HL-60 (cell line): ENCODE data around the gene AOPEP.

Experiments used
- POLR2AphosphoS5 ChIP-seq: IDR thresholded peaks from 2 replicates; pipeline ENCODE4 v1.6.1; 2012; ENCODE audit warnings: low read depth
- SPI1 ChIP-seq: IDR thresholded peaks from 2 replicates; pipeline ENCODE4 v1.6.1; 2012; ENCODE audit warnings: low read depth, mild to moderate bottlenecking, borderline replicate concordance
- TF ChIP-seq, protein P1 (sequence below): IDR thresholded peaks from one replicate; pipeline ENCODE4 v1.5.1; 2011; ENCODE audit warnings: low read length, control low read depth, inconsistent platforms; ENCODE audit not compliant: insufficient read depth
- TF ChIP-seq, protein P2 (sequence below): IDR thresholded peaks from 2 replicates; pipeline ENCODE4 v1.6.1; 2012; ENCODE audit warnings: low read depth; ENCODE audit not compliant: insufficient replicate concordance

DNA sequence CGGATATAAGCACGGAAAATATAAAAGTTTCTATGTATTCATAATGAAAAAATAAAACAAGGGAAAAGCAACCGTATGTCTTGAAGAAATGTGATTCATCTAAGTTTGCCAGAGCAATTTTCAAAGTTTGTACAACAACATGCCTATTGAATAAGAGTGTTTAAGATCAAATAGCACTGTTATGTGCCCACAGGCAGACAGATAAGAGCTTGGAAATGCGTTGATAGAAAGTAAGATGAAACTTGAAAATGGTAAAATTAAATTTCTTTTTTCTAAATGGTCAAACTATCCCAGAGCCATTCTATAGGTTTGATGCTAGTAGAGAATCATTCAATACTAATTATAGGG is 401.7 kb downstream of the AOPEP start:
- TF ChIP-seq, protein P1, sequence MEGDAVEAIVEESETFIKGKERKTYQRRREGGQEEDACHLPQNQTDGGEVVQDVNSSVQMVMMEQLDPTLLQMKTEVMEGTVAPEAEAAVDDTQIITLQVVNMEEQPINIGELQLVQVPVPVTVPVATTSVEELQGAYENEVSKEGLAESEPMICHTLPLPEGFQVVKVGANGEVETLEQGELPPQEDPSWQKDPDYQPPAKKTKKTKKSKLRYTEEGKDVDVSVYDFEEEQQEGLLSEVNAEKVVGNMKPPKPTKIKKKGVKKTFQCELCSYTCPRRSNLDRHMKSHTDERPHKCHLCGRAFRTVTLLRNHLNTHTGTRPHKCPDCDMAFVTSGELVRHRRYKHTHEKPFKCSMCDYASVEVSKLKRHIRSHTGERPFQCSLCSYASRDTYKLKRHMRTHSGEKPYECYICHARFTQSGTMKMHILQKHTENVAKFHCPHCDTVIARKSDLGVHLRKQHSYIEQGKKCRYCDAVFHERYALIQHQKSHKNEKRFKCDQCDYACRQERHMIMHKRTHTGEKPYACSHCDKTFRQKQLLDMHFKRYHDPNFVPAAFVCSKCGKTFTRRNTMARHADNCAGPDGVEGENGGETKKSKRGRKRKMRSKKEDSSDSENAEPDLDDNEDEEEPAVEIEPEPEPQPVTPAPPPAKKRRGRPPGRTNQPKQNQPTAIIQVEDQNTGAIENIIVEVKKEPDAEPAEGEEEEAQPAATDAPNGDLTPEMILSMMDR = no peak
- TF ChIP-seq, protein P2, sequence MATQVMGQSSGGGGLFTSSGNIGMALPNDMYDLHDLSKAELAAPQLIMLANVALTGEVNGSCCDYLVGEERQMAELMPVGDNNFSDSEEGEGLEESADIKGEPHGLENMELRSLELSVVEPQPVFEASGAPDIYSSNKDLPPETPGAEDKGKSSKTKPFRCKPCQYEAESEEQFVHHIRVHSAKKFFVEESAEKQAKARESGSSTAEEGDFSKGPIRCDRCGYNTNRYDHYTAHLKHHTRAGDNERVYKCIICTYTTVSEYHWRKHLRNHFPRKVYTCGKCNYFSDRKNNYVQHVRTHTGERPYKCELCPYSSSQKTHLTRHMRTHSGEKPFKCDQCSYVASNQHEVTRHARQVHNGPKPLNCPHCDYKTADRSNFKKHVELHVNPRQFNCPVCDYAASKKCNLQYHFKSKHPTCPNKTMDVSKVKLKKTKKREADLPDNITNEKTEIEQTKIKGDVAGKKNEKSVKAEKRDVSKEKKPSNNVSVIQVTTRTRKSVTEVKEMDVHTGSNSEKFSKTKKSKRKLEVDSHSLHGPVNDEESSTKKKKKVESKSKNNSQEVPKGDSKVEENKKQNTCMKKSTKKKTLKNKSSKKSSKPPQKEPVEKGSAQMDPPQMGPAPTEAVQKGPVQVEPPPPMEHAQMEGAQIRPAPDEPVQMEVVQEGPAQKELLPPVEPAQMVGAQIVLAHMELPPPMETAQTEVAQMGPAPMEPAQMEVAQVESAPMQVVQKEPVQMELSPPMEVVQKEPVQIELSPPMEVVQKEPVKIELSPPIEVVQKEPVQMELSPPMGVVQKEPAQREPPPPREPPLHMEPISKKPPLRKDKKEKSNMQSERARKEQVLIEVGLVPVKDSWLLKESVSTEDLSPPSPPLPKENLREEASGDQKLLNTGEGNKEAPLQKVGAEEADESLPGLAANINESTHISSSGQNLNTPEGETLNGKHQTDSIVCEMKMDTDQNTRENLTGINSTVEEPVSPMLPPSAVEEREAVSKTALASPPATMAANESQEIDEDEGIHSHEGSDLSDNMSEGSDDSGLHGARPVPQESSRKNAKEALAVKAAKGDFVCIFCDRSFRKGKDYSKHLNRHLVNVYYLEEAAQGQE = no peak
- TF ChIP-seq SPI1 (no peak), POLR2AphosphoS5 (no peak)
